Measurements from ENCODE around the gene GBX2.

The GBX2 gene

DNA sequence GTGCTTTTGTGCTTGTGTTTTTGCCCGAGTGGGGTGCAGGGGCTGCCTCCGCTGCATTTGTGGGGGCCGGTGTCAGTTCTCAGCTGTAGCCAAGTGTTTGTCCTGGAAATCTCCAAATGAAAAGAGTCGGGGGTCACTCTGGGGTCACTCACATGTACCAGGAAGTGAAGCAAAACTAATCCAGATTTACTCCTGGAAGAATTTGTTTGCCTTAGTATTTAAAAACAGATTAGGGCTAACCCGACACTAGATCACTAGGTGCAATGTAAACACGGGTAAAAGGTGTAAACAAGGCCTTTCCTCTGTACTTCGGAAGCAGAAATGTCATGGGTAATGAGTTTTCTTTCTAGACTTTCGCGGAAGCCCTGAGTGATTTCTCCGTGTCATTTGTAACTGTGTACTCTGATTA lies 50.3 kb downstream of the GBX2 start:
- no peak for DNase-seq (ENCODE audit: low read depth)

- no peak for DNase-seq (ENCODE audit: low read depth)
Observed at GRCh38 chr2:236117401-236117800, 50.8 kb downstream of the GBX2 start.
